VCaP (cell line): ENCODE results near the gene OFD1.

Source experiments
- H3K27ac ChIP-seq: fragments of 450-650 bp; 2 replicates; pipeline ENCODE4 v1.5.1; 2017
- TF ChIP-seq, protein P1 (sequence below): fragments of 450-650 bp; conservative IDR thresholded peaks from 2 replicates; pipeline ENCODE4 v1.5.1; 2017; ENCODE audit warnings: mild to moderate bottlenecking, moderate library complexity

The OFD1 gene, protein sequence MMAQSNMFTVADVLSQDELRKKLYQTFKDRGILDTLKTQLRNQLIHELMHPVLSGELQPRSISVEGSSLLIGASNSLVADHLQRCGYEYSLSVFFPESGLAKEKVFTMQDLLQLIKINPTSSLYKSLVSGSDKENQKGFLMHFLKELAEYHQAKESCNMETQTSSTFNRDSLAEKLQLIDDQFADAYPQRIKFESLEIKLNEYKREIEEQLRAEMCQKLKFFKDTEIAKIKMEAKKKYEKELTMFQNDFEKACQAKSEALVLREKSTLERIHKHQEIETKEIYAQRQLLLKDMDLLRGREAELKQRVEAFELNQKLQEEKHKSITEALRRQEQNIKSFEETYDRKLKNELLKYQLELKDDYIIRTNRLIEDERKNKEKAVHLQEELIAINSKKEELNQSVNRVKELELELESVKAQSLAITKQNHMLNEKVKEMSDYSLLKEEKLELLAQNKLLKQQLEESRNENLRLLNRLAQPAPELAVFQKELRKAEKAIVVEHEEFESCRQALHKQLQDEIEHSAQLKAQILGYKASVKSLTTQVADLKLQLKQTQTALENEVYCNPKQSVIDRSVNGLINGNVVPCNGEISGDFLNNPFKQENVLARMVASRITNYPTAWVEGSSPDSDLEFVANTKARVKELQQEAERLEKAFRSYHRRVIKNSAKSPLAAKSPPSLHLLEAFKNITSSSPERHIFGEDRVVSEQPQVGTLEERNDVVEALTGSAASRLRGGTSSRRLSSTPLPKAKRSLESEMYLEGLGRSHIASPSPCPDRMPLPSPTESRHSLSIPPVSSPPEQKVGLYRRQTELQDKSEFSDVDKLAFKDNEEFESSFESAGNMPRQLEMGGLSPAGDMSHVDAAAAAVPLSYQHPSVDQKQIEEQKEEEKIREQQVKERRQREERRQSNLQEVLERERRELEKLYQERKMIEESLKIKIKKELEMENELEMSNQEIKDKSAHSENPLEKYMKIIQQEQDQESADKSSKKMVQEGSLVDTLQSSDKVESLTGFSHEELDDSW

DNA sequence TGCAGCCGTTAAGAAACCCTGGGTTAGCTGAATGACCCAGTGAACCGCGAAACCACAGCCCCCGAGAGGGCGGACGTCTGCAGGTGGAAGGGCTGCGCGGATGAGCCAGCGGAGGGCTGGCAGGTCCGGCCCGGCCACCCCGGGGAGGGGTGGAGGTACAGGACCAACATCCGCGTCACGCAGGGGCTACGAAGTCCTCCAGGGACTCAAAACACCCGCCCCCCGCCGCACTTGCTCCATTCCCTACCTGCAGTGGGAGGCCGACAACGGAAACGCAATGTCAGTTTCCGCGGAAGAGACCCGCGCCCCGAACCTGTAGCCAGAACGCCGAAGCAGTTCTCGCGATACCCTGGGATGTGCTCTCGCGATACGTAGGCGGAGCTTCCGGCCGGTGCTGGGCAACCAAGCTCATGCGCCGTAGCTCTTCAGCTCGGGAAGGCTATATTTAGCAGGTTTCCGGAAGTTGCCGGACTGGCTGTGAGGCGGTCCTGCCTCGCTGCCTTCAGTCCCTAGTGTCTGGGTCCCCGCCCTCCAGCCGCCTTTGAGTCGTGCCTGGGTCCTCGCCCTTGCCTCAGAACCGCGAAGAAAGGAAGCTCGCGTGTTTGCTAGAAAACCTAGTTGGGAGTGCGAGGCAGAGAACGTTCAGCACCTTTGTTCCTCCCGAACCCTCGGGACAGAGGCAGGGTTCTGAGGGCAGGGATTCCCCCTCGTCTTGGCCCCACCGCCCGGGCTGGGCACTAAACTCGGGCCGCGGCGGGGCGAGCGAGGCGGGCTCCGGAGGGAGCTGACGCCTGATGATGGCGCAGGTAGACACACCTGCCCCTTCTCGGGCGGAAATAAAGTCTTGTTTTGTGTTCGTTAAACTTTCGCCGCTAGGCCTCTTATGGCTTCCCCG lies at the start of gene OFD1, which contains the start of gene TRAPPC2:
OFD1 (plus strand) TSS at position 471 of the 895 bp plus-strand sequence; CDS start at position 795, 324 bp downstream.
TRAPPC2 (minus strand) TSS at position 343 of the 895 bp plus-strand sequence. CDS start 14,657 bp downstream, outside the sequence.
- H3K27ac ChIP-seq = peak within 1 kb of the TSS; percentile 91
- TF ChIP-seq, protein P1, sequence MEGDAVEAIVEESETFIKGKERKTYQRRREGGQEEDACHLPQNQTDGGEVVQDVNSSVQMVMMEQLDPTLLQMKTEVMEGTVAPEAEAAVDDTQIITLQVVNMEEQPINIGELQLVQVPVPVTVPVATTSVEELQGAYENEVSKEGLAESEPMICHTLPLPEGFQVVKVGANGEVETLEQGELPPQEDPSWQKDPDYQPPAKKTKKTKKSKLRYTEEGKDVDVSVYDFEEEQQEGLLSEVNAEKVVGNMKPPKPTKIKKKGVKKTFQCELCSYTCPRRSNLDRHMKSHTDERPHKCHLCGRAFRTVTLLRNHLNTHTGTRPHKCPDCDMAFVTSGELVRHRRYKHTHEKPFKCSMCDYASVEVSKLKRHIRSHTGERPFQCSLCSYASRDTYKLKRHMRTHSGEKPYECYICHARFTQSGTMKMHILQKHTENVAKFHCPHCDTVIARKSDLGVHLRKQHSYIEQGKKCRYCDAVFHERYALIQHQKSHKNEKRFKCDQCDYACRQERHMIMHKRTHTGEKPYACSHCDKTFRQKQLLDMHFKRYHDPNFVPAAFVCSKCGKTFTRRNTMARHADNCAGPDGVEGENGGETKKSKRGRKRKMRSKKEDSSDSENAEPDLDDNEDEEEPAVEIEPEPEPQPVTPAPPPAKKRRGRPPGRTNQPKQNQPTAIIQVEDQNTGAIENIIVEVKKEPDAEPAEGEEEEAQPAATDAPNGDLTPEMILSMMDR = no peak

GRCh38 chrX:13685126-13685763 lies 49.3 kb upstream of the OFD1 start:
- TF ChIP-seq, protein P1 = no peak
- H3K27ac ChIP-seq = 0 out of 2 replicates have a peak overlapping the region, but pooled peaks have one; percentile 22

DNA sequence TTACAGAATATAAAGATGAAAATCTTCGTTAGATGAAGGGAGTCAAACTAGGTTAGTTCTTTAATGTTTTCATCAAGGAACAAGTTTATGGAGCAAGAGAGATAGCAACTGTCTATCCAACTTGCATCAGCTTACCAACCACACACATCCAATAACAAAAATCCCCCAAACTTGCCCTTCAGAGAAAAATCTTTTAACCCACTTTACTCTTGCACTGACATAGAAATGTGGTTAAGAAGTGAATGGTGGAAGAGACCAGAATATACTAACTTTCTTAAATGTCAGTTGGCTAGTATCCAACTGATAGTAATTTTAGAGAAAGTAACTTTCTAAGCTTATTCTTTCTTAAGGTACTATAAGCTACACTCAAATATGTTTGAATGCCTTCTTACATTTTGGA lies 47.3 kb upstream of the OFD1 start:
- TF ChIP-seq, protein P1 = no peak
- no peak overlapping the region for H3K27ac ChIP-seq

DNA sequence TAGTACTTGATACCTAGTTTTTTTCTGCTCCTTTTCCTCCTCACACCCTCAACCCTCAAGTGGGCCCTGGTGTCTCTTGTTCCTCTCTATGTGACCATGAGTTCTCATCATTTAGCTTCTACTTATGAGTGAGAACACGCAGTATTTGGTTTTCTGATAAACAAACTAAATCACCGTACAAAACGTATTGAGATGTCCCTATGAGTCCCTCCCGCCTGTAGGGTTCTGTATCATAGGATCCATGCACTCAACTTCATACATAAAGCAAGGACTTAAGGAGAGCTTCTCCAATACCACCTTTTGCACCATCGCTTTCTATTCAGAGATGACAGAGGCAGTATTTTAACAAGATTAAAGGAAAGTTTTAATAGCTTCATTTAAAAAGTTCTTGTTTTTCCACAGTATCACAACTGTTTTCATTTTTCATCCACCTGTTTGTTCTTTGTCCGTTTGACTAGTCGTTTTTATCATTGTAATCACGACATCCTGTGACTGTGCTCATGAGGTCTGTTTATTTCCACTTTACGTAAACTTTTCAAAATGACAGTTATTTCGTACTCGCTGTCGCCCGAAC lies 46.1 kb upstream of the OFD1 start:
- H3K27ac ChIP-seq = peak overlapping the region; percentile 89
- TF ChIP-seq, protein P1 = no peak

DNA sequence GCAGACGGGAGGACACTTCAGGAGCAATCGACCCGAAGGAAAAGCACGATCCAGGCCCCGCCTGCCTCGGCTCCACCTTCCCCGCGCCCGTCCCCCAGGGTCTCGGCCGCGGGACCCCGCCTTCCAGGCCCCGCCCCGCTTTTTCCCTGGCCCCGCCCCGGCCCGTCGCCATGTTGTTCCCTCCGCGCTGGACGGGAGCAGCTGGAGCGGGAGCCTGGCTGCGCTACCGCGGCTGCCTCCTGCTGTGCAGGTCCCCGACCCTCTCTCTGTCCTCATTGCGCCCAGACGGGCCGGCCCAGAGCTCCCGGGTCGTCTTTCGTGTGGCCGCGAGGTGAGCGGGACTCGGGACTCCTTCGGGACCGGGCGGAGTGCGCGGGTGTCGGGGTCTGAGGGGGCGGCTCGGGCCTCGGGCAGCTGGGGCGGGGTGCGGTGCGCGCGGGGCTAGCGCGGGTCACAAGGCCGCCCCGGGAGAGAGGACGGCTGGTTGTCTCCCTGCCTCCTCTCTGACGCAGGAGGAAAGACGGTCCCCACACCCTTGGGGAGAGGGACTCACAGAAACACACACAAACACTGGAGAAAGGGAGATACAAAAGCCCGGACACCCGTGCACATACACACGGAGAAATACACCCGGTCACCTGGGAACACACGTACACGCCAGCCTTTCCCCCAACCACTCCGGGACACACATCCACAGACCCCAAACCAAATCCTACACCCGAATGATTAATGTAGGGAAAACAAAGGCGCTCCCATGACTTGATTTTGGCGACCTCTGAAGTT lies 45.4 kb upstream of the OFD1 start, which contains the start of gene RAB9A:
RAB9A (plus strand) TSS at position 171 of the 783 bp plus-strand sequence. CDS start 19,619 bp downstream, outside the sequence.
- TF ChIP-seq, protein P1 = no peak
- H3K27ac ChIP-seq = peak within 1 kb of the TSS; percentile 89
